ENCODE results near the gene PDLIM1. TPM values are rescaled to one million over a fixed set of nuclear protein-coding genes. Genes with fewer than 3 reads are reported as not detected.
"Not testable (repeated sequence)": the region's sequence is repeated elsewhere in the genome, so short reads cannot be mapped to it uniquely, and the experiment has no call there.

The PDLIM1 gene
- polyA plus RNA-seq, 3 donors, result 1.9 to 5.2 (median 4.8) TPM

- Histone ChIP-seq H3K79me2 (ENCODE audit: insufficient read depth, low read length) (no peaks in the 10 kb centered on the region), H3K27ac (ENCODE audit: low read depth in 1 of 2, low read length in 2 of 2) (no peak overlapping the region), H3K36me3 (replicated peaks in 1 of 2; ENCODE audit: control insufficient read depth in 1 of 2, insufficient read depth in 2 of 2, low read length in 2 of 2) (no peaks in the 10 kb centered on the region), H3K27me3 (ENCODE audit: control insufficient read depth in 2 of 2, insufficient read depth in 2 of 2, low read length in 2 of 2) (no peaks in the 10 kb centered on the region), H3K4me1 (ENCODE audit: control insufficient read depth in 1 of 2, insufficient read depth in 2 of 2, low read length in 2 of 2) (no peaks in the 10 kb centered on the region), H3K4me3 (replicated peaks in 1 of 3; ENCODE audit: low read depth in 2 of 3, low read length in 3 of 3) (no peak overlapping the region), H3K4me2 (replicated peaks; ENCODE audit: extremely low read depth, low read length, poor library complexity, severe bottlenecking) (no peak overlapping the region), H4K20me1 (ENCODE audit: insufficient read depth, low read length) (no peaks in the 10 kb centered on the region), H3K9ac (ENCODE audit: insufficient read depth, low read length, poor library complexity, severe bottlenecking) (no peak overlapping the region), H2AFZ (ENCODE audit: insufficient read depth, low read depth, low read length, poor library complexity, severe bottlenecking) (no peak overlapping the region), H3K9me3 (replicated peaks in 1 of 2; ENCODE audit: control insufficient read depth in 1 of 2, insufficient read depth in 1 of 2, low read length in 2 of 2) (no peaks in the 10 kb centered on the region)
- H3K36me3 Mint-ChIP-seq, result no peaks in the 10 kb centered on the region
- H3K27ac Mint-ChIP-seq, result no peak overlapping the region
- no peaks in the 10 kb centered on the region for H3K4me1 Mint-ChIP-seq
- peaks cover 0 to 2% (median 0%) of the 10 kb centered on the region in 3 donors for H3K27me3 Mint-ChIP-seq (ENCODE audit: low read depth in 3 of 3)
- DNase-seq, result no peak
- TF ChIP-seq CTCF (IDR thresholded peaks at IDR 0.05), result peak; percentile 22
- 83% methylated on average over 2 of the region's 8 CpGs for WGBS (ENCODE audit: insufficient coverage)
- no peak overlapping the region for H3K4me3 Mint-ChIP-seq
- intact Hi-C loops (cut with micrococcal nuclease), result no loop called here
- H3K9me3 Mint-ChIP-seq, result no peaks in the 10 kb centered on the region
Measured at GRCh38 chr10:95208702-95209391, 82.0 kb downstream of the PDLIM1 start.

- H3K27me3 ChIP-seq (ENCODE audit: control insufficient read depth in 2 of 2, insufficient read depth in 2 of 2, low read length in 2 of 2); H3K79me2 ChIP-seq (ENCODE audit: insufficient read depth, low read length); H3K27me3 Mint-ChIP-seq (ENCODE audit: low read depth in 3 of 3); DNase-seq; H3K4me1 ChIP-seq (ENCODE audit: control insufficient read depth in 1 of 2, insufficient read depth in 2 of 2, low read length in 2 of 2); H4K20me1 ChIP-seq (ENCODE audit: insufficient read depth, low read length); H3K27ac Mint-ChIP-seq; intact Hi-C loops (cut with micrococcal nuclease); H3K36me3 Mint-ChIP-seq; H2AFZ ChIP-seq (ENCODE audit: insufficient read depth, low read depth, low read length, poor library complexity, severe bottlenecking); H3K9ac ChIP-seq (ENCODE audit: insufficient read depth, low read length, poor library complexity, severe bottlenecking); H3K4me3 Mint-ChIP-seq; H3K9me3 ChIP-seq (replicated peaks in 1 of 2; ENCODE audit: control insufficient read depth in 1 of 2, insufficient read depth in 1 of 2, low read length in 2 of 2); H3K9me3 Mint-ChIP-seq; H3K4me3 ChIP-seq (replicated peaks in 1 of 3; ENCODE audit: low read depth in 2 of 3, low read length in 3 of 3); H3K36me3 ChIP-seq (replicated peaks in 1 of 2; ENCODE audit: control insufficient read depth in 1 of 2, insufficient read depth in 2 of 2, low read length in 2 of 2); H3K4me2 ChIP-seq (replicated peaks; ENCODE audit: extremely low read depth, low read length, poor library complexity, severe bottlenecking); H3K4me1 Mint-ChIP-seq; H3K27ac ChIP-seq (ENCODE audit: low read depth in 1 of 2, low read length in 2 of 2): not testable (repeated sequence)
- 100% methylated on average over 1 of the region's 5 CpGs for WGBS (ENCODE audit: insufficient coverage)
Measured at GRCh38 chr10:95202865-95203264, 87.9 kb downstream of the PDLIM1 start.

All from CD14-positive monocyte (primary cell).